GM21390 (cell line): Measurements from ENCODE around the gene MTREX.

Experiments
- ATAC-seq: cut with Tn5 transposase; IDR thresholded peaks from one replicate; pipeline ENCODE4 v1.9.1; 2021; ENCODE audit not compliant: unreplicated experiment

Gene MTREX

DNA sequence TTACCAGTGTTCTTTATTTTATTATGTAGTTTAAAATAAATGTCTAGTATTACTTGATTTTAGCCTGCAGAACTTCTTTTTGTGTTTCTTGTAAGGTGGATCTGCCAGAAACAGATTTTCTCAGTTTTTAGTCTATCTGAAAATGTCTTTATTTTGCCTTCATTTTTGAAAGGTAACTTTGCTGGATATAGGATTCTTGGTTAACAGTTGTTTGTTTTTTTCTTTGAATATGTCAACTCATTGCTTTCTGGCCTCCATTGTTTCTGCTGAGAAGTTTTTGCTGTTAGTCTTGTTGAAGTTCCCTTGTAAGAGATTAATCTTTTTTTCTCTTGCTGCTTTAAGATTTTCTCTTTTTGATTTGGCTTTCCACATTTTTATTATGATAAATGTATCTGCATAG lies 75.5 kb downstream of the MTREX start:
- ATAC-seq: no peak

DNA sequence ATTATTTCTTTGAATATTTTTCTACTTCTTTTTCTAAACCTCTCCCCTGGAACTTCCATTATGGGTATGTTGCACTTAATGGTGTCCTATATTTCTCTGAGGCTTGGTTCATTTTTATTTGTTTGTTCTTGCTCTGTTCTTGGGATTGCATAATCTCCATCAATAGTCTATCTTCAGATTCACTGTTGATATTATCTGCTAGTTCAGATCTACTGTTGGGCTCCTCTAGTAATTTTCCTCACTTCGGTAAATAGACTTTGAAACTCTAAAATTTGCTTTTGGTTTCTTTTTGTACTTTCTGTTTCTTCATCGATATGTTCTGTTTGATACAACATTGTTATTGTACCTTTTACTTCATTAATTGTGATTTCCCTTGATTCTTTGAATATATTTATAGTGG lies 76.3 kb downstream of the MTREX start:
- ATAC-seq: no peak

DNA sequence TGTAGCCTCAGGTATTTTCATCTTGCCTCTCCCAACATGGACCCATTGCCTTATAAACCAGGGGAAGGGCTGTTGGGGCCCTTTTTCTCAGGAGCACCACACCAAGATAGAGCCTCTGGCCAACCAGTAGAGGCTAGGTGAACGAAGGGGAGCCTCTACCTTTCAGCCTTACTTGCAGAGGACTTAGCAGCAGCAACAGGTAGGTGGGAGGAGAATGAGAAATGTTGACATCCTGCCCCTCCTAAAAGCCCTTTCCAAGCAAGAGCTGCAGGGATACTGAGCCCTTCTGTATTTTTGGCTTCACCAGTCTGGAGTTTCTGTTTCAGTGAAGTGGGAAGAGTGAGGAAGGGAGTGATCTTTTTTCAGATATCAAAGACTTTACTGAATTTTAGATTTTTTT lies 77.4 kb downstream of the MTREX start:
- ATAC-seq: no peak

DNA sequence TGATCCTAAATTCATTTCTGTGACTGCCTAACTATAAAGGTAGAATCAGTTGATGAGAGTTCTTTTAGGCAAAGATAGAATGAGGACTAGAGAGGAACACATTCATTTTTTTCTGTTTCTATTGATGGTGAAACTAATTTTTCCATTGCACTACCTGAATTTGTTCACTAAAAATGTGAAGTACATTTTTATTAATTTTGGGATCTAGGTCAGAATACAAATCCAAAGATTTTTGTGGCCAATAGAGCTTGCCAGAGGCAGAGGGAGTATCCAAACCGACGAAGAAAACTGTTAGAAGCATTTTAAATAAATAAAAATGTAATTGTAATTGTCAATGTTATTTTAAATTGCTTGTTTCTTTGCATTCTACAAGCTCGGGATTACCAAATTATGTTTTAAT lies 78.1 kb downstream of the MTREX start:
- no peak for ATAC-seq

DNA sequence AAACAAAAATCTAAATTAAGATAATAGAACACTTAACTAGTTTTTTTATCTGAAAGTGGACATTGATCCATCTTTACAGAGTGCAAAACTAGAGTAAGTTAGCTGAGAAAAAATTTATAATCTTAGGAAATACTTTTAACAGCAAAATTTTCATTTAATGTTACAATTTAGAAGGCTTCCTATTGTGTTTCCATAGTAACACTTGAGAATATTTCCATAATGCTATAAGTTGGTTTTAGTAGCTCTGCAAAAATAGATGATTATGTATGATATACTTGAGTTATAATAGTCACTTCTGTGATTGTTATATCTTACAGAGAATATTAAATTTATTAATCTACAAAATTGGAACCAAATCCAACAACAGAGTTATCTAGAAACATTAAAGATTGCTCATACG lies 78.6 kb downstream of the MTREX start:
- no peak for ATAC-seq

DNA sequence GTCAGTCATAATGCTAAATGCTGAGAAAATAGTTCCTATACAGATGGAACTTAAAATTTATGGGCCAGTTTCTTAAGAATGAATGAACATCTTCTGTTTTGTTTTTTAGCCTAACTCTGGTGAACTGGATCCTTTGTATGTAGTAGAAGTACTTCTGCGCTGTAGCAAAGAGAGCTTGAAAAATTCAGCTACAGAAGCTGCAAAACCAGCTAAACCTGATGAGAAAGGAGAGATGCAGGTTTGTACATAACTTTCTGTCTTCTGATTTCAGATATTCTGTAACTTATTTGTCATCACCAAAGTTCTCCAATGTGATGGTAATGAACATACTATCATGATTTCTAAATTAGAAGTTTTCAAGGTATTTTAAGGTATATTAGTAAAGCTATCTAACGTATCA lies 80.1 kb downstream of the MTREX start:
- no peak for ATAC-seq

DNA sequence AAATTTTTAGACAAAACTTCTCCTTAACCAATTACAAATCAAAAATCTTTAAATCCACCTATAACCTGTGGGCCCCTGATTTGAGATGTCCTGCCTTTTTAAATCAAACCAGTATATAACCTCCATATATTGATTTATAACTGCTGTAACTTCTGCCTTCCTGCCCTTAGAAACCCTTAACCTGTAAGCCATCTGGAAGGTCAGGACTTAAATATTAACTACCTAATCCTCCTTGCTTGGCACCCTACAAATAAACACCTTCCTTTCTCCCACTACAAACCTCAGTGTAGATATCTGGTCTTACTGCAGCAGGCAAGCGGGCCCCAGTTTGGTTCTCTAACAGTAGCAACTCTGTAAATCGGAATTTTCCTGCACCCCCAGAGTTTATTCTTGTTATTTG lies 83.9 kb downstream of the MTREX start:
- no peak for ATAC-seq

DNA sequence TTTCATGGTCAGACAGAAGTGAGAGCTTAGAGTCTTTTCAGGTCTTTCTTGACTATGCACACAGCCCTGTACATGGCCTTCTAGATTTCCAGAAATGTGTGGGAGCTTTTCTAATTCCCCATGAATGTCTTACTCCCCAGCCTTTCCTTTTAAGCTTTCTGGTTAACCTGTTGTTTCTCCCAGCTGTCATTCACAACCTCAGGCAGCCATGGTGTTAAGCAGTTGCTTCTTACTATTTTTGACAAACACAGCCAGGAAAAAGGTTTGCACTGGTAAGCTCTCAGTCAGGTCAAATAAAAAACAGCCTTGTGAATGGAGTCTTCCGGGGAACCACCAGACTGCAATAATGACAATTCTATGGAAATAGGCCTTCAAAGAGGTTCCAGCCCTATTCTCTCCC lies 84.9 kb downstream of the MTREX start:
- ATAC-seq: no peak

DNA sequence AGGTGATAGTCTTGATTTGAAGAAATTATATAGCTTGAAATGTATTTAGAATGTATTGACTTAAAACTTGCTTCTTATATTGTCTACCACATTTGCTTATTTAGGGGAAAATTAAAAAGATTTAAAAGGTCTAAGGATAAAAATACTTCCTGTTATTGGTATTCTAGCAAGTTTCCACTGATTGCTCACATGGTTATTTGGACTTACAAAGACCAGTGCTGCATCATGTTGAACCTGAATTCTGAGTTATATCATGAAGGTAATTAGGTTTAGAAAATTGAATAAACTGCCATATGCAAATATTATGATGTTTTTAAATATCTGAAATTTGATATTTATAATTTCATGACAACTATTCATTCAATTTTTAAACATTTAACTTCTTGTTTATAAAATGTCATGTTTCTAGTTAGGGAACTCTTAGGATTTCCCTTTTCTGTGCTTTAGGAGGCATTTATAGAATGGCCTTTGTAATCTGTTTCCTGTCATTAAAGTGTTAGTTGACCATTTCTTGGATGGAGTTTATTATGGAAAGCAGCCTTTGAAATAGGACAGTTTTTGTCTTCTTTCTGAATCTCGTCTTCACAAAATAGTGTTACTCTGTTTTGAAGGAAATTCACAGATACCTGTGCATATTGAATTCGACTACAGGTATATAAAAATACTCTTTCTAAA lies 85.8 kb downstream of the MTREX start:
- ATAC-seq: no peak

DNA sequence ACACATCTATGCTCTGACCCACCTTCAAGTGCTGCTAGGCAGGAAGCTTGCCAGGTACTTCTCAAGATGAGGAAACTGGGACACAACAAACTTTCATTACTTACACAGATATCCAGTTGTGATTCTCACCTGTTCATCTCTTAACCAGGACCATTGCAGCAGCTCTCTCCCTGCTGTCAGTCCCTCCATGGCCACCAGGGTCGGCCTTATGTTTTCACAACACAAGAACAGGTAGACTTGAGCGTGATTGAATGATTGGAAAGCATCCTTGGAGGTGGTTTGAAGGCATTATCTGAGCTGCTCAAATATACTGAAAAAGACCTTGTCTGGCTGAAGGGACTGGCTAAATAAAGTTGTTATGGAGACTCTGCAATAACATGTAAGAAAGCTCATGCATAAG lies 94.4 kb downstream of the MTREX start:
- ATAC-seq: no peak

DNA sequence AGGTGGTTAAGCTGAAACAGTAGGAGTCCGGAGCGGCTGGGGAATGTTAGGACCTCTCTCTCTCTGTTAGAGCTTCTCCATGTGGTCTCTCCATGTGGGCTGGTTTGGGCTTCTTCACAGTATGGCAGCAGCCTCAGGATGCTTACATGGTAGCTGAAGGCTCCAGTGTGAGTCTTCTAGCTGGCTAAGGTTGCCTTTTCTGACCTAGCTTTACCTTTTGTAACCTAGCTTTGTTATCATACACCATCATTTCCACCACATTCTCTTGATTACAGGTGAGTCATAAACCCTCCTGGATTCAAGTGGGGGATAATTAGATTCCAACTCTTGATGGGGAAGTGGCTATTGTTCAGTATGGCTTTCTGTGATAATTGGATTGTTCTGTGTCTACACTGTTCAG lies 98.5 kb downstream of the MTREX start:
- no peak for ATAC-seq

DNA sequence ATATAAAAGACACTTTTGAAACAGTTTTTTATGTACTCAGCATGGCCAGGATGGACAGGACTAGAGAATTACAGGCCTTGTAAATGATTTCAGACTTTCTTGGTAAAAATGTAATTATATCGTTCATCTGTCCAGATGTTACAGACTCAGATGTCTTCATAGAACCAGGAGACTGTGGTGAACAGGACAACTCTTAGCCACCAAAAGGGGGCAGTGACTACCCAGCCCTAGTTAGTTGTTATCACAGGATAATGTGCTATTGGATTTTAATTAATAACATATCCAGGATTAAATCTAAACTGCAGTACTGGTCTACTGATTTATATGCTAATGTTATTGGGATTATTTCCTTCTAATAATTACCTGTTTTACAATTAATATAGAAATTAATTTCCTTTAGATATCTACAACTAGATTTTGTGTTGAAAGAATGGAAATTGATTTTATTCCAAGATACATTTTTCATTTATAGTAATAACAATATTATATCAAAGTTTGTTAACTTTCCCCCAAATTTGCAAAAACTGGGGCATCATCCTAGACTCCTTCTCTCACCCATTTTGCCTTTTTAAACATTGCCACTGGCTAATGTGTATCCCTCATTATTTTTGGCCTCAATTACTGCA lies 99.4 kb downstream of the MTREX start:
- ATAC-seq: no peak

DNA sequence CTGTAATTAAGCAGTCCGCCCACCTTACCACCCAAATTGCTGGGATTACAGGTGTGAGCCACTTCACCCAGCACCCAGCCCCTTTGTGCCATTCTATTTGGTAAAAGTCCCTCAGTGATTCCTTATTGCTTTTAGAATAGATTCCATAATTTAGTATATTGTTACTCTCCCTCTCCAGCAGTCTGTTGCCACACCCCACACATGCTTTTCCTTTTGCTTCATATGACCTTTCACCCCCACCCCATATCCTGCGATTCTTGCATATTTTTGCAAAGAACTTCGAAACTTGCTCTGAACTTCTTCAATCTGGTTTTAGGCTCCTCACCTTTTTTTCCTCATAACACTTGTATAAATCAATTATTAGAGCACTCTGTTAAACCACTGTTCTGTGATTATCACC lies 100.2 kb downstream of the MTREX start:
- no peak for ATAC-seq

DNA sequence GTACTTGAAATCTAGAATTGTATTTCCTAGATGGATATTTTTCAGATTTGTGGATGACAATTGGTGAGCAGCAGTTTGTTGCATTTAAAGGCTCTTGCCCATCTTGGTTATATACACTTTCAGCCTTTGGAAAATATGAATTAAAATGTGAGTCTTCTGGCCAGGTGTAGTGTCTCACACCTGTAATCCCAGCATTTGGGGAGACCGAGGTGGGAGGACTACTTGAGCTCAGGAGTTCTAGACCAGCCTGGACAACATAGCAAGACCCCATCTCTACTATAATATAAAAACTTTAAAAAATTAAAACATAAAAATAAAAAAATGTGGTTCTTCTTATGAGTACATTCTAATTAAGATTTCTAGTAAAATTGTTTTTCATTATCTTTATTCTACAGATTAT lies 102.0 kb downstream of the MTREX start:
- ATAC-seq: no peak

DNA sequence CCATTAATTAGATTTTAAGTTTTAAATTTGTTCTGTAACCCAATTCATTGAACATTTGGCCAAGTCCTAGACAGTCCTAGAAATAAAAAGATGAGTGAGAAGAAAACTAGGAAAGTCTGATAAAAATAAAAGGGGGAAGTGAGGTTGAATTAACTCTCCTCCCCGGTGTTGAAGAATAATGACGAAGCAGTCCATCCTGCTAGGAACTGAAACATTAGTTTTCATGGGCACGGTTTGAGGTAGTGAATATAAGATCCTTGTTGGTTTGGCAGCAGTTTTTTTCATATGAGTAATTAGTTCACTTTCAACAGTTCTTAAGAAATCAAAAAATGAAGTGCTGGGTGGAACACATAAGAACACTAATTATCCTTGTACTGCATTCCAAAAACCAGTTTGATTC lies 103.1 kb downstream of the MTREX start:
- no peak for ATAC-seq

DNA sequence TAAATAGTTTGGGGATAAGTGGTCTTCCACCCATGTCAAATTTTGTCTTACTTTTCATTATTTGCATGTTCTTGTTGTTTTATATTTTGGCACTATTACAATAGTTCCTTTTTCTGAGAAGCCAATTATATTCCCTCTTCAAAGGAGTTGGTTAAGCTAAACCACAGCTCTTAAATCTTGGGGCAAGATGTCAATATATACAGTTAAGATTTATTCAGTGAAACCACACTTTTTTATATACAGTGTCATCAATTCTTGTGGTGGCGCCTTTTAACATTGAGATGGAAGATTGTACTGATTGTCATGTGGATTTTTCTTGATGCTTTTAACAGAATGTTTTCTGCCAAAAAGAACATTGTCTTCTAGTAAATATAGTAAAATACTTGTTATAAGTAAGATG lies 104.1 kb downstream of the MTREX start:
- ATAC-seq: no peak

DNA sequence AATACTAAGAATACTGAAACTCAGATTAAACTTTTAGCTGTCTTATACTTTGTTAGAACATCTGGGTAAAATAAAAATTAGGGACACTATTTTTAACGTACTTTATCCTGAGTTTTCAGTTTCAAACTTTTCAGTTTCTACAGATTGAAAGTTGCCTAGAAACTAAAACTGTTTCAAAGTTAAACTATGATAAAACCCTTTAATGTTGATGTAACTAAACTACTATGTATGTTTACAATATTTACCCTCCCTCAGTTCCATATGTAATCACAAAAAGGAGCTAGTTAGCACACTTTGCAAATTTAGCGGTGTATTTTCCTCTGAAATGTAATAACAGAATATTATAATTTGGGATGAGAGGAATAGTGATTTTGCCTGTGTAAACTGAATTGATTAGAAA lies 105.9 kb downstream of the MTREX start:
- no peak for ATAC-seq

DNA sequence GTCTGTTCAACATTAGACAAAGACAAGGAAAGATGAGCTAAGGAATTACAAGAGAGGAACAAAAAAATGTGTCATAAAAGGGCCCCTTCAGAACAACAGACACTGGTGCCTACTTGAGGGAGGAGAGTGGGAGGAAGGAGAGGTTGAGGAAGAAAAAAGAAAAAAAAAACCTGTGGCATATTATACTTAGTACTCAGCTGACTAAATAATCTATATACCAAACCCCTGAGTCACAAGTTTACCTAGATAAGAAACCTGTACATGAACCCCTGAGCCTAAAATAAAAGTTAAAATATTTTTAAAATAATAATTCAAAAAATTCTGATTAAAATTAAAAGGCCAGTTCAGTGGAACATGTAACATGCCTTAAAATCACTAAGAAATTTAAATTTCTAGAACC lies 107.3 kb downstream of the MTREX start:
- ATAC-seq: no peak

DNA sequence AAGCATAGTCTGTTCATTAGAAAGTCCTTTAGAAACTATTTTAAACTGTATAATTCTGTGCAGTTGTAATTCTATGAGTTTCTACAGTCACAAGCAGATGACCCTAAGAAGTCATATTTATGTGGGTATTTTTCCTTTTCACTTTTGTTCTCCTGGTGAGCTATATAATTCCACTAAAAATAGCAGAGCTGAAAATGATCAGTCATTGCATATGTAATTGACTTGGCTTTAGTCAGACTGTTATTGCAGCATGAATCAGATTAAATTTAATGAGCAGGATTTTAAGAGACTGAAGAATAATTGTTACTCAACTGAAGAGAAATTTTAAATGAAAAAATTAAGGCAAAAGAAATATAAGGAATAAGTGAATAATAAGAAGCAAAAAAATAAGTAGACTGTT lies 108.5 kb downstream of the MTREX start:
- no peak for ATAC-seq

DNA sequence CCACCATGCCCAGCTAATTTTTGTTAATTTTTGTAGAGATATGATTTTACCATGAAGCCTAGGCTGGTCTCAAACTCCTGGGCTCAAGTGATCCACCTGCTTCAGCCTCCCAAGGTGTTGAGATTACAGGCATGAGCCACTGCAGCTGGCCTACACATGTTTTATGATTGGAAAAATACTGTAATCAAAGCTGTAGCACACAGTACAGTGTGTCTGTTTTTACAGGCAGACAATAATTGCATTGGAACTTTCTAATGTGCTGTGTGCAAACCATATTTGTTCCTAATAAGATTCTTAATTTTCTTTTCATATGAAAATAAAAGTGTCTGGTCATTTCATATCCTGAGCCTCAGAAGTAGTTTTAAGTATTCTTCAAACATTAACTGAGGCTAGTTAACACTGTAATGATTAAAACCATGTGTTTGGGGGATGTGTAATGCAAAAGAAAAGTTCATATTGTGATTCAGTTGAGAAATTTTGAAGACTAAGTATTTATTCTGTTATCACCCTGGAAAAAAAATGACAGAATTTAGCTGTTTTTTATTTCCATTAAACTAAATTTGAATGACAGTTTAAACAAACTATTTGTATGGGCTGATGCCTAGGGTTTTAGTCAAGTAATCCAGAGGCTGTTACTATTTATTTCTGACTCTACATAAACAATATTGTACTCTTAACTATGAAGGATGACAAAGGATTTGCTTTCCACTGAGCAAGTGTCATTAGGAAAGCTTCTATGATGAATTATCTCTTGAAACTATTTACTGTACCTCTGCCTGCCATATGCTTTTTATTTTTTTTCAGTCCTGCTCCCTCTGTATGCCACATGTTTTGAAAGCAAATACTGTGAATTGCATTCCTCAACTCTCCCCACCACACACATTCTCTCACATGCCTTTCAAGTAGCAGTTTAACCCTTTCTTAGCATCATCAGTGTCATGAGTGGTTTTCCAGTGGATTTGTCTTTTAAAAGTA lies 111.5 kb downstream of the MTREX start:
- ATAC-seq: no peak

DNA sequence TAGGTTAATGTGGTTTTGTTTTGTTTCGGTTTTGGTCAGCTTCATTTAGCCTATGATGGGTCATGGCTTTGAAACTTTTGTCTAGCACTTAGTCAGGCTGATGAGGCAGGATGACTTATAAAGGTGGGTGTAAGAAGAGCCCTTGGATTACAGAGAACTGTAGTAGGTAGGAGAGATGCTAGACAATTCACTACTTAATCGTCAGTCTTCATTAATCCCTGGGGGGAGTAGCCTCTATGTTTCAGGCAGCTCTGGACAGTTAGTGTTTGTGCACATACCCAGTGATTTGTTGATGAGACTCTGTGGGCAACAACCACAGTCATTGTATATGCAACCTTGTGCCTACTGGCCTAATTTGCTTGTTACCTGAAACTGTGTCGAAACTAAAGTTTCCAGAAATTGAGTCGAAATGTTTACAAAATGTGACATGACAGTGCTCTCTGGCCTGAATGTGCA lies 113.3 kb downstream of the MTREX start:
- ATAC-seq: peak; percentile 93

DNA sequence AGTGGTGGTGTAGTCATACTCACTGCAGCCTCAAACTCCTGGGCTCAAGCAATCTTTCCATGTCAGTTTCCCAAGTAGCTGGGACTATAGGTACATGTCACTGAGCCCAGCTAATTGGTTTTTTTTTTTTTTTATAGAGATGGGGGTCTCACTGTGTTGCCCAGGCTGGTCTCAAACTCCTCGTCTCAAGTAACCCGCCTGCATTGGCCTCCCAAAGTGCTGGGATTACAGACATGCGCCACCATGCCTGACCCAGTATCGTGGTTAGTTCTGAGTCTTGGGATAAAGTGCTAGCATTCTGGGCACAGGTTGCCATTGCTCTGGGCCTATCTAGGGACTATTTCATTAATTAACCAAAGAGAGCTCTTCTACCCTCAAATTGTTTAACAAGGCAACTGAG lies 118.7 kb downstream of the MTREX start:
- no peak for ATAC-seq
